Measurements from ENCODE around the gene GAGE13.
"Not testable (repeated sequence)": the region's sequence is repeated elsewhere in the genome, so short reads cannot be mapped to it uniquely, and the experiment has no call there.

The GAGE13 gene

GRCh38 chrX:49341449-49341848 is 10.1 kb downstream of the GAGE13 start:
- DNase-seq: not testable (repeated sequence)

GRCh38 chrX:49344496-49345175 is 13.3 kb downstream of the GAGE13 start:
- not testable (repeated sequence) for DNase-seq

DNA sequence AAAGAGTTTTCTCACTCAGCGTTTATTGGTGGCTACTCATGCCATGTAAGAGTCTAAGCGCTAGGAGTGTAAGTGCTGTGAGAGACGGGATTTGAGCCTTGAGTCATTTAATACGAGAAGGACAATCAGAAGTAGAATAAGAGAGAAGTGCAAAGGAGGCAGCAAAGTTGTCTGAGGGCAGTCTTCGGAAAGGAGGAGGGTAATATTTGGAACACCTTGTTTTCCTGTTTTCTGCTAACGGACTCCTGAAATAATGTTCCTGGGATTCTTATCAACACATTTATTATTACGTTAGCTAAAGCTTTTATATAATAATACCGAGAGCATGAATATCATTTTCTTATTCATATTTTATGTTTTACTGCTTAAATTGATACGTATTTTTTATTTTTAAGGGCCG is 14.0 kb downstream of the GAGE13 start:
- not testable (repeated sequence) for DNase-seq

GRCh38 chrX:49346150-49346549 is 14.8 kb downstream of the GAGE13 start:
- DNase-seq: not testable (repeated sequence)

All from activated CD8-positive, alpha-beta memory T cell treated with anti-CD3 and anti-CD28 coated beads, Interleukin-2, amount 50 U/mL, for 4 hours (primary cell).